Stimulated activated CD4-positive, alpha-beta T cell treated with anti-CD3 and anti-CD28 coated beads, Interleukin-4, amount 100 ng/mL, for 4 hours (primary cell): Measurements from ENCODE around the gene CACNG7.
A peak's percentile ranks its signal among the peaks of the same experiment; 100 is the strongest.
"Not testable (repeated sequence)": the region's sequence is repeated elsewhere in the genome, so short reads cannot be mapped to it uniquely, and the experiment has no call there.

Source experiments
- DNase-seq, 2 experiments: peaks; one replicate each; pipeline ENCODE4 v3.0.0-alpha.2; 2020

CACNG7 gene, protein sequence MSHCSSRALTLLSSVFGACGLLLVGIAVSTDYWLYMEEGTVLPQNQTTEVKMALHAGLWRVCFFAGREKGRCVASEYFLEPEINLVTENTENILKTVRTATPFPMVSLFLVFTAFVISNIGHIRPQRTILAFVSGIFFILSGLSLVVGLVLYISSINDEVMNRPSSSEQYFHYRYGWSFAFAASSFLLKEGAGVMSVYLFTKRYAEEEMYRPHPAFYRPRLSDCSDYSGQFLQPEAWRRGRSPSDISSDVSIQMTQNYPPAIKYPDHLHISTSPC

GRCh38 chr19:53908935-53909415 lies at the start of gene CACNG7:
Gene CACNG7 (plus strand): TSS chr19:53909278. CDS start chr19:53912832, 3,554 bp downstream.
- DNase-seq, result no peak

- DNase-seq, result no peak
These were observed 44.7 kb upstream of the CACNG7 start for GRCh38 chr19:53864308-53864836.

- DNase-seq, result no peak
These were observed 43.6 kb upstream of the CACNG7 start for GRCh38 chr19:53865523-53865917.

DNA sequence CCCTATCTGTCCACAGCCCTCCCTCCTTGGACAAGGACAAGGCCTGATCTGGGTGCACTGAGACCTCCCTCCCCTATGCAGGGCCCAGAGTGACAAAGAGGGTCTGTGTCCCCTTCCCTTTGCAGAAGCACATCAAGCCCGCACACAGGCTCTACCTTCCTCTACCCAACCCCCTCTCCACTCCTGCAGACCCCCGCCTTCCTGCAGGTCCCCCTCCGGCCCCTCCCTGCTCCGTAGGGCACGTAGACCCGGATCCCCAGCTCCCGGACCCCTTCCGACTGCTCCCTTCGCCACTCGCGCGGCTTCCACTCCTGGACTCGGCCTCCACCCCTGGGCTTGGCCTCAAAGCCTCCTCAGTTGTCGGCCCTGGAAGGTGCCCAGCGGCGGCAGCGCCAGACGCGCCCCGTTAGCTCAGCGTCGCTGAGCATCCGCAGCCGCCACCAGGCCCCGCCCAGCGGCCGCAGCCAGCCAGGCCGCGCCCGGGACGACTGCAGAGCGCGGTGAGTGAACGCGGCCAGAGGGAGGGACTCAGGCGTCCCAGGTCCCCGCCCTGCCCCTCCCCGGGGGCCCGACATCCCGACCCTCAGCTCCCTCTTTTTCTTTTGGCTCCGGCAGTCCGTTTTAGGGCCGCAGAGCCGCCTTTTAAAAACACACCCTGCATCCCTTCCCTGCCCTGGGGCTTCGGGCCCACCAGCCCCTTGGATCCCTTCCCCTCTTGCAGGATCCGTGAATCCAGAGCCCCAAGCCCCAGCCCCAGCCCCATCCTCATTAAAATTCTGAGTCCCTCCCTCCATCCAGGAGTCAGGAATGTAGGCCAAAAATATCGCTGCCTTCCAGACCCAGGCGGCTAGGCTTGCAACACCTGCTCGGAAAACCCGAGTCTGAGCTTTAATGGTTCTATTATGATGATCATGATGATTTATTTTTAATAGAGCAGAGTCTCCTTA lies 42.9 kb upstream of the CACNG7 start:
- DNase-seq, result peak; percentile 36 to 48

GRCh38 chr19:53866865-53867224 lies 42.2 kb upstream of the CACNG7 start:
- no peak for DNase-seq

- DNase-seq, result peak; percentile 96 to 99
These were observed 41.6 kb upstream of the CACNG7 start, which contains the start of gene MYADM for GRCh38 chr19:53867225-53868090. Gene MYADM (plus strand): TSS chr19:53867883. CDS start chr19:53873530, 5,647 bp downstream.

DNA sequence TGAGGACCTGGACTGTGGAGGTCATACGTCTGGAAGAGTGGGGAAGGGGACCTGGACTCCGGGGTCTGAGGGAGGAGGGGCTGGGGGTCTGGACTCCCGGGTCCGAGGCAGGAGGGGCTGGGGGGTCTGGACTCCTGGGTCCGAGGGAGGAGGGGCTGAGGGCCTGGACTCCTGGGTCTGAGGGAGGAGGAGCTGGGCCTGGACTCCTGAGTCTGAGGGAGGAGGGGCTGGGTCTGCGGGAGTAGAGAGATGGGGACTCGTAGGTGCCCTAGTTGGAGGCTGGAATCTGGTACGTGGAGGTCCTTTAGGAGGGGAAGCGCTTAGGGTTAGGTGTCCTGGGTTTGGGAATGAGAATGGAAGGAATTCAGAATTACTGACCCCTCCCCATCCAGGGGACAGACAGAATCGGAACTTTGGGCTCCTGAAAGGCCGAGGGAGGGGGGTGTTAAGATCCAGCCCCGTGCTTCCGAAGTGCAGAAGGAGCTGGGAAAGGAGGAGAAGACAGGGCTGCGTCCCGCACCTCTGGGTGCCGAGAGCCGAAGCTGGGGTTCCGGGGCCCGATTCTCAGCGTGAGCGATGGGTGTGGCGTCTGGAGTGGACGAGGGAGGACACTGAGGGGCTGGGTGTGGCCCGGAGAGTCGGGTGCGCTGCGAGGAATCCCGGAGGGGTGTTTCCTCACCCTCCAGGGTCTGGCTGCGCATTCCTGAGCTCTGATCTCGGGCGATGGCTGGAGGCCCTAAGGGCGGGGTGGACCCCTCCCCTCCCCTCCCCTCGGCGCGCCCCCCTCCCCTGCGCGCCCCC lies 40.8 kb upstream of the CACNG7 start:
- peak; percentile 20 to 25 for DNase-seq

- peak; percentile 73 to 84 for DNase-seq
These were observed 39.9 kb upstream of the CACNG7 start for GRCh38 chr19:53868892-53869804.

- not testable (repeated sequence) for DNase-seq
These were observed 39.1 kb upstream of the CACNG7 start for GRCh38 chr19:53869805-53870484.

DNA sequence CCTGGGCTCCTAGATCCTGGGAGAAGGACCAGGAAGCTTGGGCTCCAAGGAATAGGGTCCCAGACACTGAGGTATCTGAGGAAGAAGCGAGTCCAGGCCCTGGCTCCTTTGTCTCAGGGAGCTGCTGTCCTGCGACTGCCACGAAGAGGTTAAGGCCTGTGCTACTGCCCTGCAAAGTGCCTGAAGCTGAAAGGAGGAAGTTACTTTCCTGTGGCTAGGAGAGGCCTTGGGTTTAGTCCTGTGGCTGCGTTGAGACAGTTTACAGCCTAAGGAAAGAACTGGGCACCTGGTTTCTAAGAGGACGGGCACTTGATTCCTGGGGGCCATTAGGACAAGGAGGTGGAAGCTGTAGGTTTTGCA lies 38.6 kb upstream of the CACNG7 start:
- no peak for DNase-seq

- DNase-seq, result no peak
These were observed 37.6 kb upstream of the CACNG7 start for GRCh38 chr19:53871454-53871853.

DNA sequence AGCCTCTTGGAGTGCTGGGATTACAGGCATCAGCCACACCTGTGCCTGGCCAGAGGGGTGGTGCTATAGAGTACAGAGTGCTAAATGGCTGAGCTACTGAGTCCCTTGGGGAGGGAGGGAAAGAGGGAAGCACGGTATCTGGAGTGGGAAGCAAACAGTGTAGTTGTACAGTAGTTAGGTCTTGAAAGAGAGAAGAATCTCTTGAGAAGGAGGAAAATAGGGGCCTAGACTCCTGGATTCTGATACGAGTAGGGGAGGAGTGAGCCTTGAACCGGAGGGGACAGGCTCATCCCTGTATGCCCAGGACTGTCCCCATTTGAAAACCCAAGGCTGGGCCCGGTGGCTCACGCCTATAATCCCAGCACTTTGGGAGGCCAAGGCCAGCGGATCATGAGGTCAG lies 36.3 kb upstream of the CACNG7 start:
- no peak for DNase-seq

- DNase-seq, result no peak
These were observed 35.1 kb upstream of the CACNG7 start for GRCh38 chr19:53873773-53874605.

- DNase-seq, result no peak
These were observed 34.5 kb upstream of the CACNG7 start for GRCh38 chr19:53874606-53874990.

- DNase-seq, result no peak
These were observed 33.3 kb upstream of the CACNG7 start for GRCh38 chr19:53875602-53876325.

DNA sequence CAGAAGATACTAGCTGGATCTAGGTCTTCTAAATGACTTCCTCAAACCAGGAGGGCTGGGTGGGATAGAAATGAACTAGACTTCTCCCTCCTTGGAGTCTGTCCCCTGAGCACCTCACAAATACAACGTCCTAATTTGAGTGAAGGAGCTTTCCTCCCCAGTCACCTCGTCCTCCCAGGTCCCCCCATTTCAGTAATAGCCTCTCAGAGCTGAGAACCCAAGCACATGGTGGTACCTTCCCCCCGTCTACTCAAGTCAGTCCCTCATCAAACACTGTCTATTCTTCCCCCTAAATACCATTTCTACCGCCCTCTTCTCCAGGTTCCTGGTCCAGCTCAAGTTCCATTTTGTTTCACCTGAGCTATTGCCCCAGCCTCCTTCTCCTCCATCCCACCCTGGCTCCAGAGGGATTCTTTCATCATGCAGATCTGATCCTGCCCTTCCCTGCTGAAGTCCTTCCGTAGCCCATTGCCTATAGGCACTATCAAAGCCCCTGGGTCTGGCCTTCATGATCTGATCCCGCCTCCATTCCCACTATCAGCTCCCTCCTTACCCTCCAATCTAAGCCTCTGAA lies 32.3 kb upstream of the CACNG7 start:
- DNase-seq, result no peak

- DNase-seq, result peak in 1 of 2 experiments; percentile 30
These were observed 31.7 kb upstream of the CACNG7 start for GRCh38 chr19:53877361-53877766.

- DNase-seq, result no peak
These were observed 30.3 kb upstream of the CACNG7 start for GRCh38 chr19:53878776-53879139.
